OCI-LY3 (cell line): ENCODE results near the gene PACS2.

Source experiments
- CTCF ChIP-seq: fragments of 200-600, 300-600 bp; sonication (generic); IDR thresholded peaks from 2 replicates; pipeline ENCODE4 v1.5.1; 2014; ENCODE audit warnings: antibody characterized with exemption, low read length, low read depth
- EZH2phosphoT487 ChIP-seq: fragments of 200-600 bp; shearing (Covaris generic); IDR thresholded peaks from 2 replicates; pipeline ENCODE4 v1.6.1; 2018; ENCODE audit warnings: antibody characterized with exemption, mixed run types, low read depth

- TF ChIP-seq CTCF (no peak), EZH2phosphoT487 (no peak)
These were observed 9.2 kb upstream of the PACS2 start for GRCh38 chr14:105305345-105305744.
